SJCRH30 (cell line): ENCODE results near the gene HOXC6. TPM values are rescaled to one million over a fixed set of nuclear protein-coding genes. Genes with fewer than 3 reads are reported as not detected.

ENCODE experiments used
- DNase-seq, 2 experiments: peaks; one replicate each; pipeline ENCODE4 v3.0.0-alpha.2; 2015 to 2020
- H3K27ac ChIP-seq: fragments of 250-450 bp; sonication (Bioruptor Pico); 2 replicates; pipeline ENCODE4 v1.5.1; 2020; ENCODE audit warnings: mild to moderate bottlenecking, moderate library complexity
- H3K27me3 ChIP-seq: fragments of 250-450 bp; sonication (Bioruptor Pico); 2 replicates; pipeline ENCODE4 v1.5.1; 2020; ENCODE audit warnings: mild to moderate bottlenecking, moderate library complexity
- H3K36me3 ChIP-seq: fragments of 250-450 bp; sonication (Bioruptor Pico); 2 replicates; pipeline ENCODE4 v1.5.1; 2020; ENCODE audit warnings: mild to moderate bottlenecking, moderate library complexity
- H3K4me1 ChIP-seq: fragments of 250-450 bp; sonication (Bioruptor Pico); 2 replicates; pipeline ENCODE4 v1.5.1; 2020; ENCODE audit warnings: mild to moderate bottlenecking, moderate library complexity
- H3K4me3 ChIP-seq: fragments of 250-450 bp; sonication (Bioruptor Pico); 2 replicates; pipeline ENCODE4 v1.5.1; 2020; ENCODE audit warnings: mild to moderate bottlenecking, moderate library complexity
- H3K9me3 ChIP-seq: fragments of 250-450 bp; sonication (Bioruptor Pico); replicated peaks from 2 replicates; pipeline ENCODE4 v1.5.1; 2020; ENCODE audit warnings: mild to moderate bottlenecking, moderate library complexity
- total RNA-seq: library from RNA; depleted of rRNA; stranded (reverse); fragments of >200 nt; shearing (Covaris generic); gene quantifications from 2 replicates; pipeline ENCODE4 v1.2.3, GENCODE V29; 2014

The HOXC6 gene
- total RNA-seq, 1 experiment from 2014 or later: 2.2 TPM

DNA sequence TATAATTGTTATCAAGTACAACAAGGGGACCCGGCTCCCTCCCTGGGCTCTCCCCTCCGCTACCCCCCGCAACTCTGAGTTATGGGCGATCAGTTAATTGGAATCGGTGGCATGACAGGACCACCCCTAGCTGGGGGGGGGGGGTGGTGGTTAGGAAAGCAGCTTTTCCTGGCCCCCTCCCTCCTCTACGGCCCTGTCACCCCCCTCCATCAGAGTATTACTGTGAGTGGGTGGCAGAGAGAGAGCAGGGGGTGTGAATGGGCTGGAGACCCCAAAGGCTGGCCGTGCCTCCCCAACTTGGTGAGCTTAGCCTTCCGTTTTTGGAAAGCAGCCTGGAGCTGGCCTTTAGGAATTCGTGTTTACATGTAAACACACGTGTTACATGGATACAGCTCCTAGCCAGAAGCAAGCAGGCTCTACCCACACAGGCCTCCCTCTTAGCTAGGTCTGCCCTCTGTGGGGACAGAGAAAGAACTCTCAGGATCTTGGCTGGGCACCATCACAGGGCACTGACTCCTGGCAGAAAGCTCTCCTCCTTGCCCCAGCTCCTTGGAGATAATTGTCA, 24.3 kb downstream of the HOXC6 start:
- DNase-seq: no peak
- H3K27me3 ChIP-seq: no peaks in the 10 kb centered on the region

GRCh38 chr12:54053003-54053750, 24.9 kb downstream of the HOXC6 start:
- Histone ChIP-seq H3K4me3 (peak overlapping the region; percentile 84), H3K4me1 (peaks cover 3% of the 10 kb centered on the region; the same call in 1 of the 2 replicates), H3K9me3 (no peaks in the 10 kb centered on the region), H3K27ac (peak overlapping the region; percentile 69), H3K36me3 (no peaks in the 10 kb centered on the region; the same call in 1 of the 2 replicates), H3K27me3 (no peaks in the 10 kb centered on the region)
- peak; percentile 54 to 62 for DNase-seq

More for the DNA sequence above, 24.3 kb downstream of the HOXC6 start:
- Histone ChIP-seq H3K36me3 (no peaks in the 10 kb centered on the region), H3K4me3 (peak overlapping the region; percentile 84), H3K4me1 (peaks cover 3% of the 10 kb centered on the region; the same call in 1 of the 2 replicates), H3K27ac (peak overlapping the region; percentile 69), H3K9me3 (no peaks in the 10 kb centered on the region)

GRCh38 chr12:54053751-54054741, 25.8 kb downstream of the HOXC6 start, which contains the start of gene HOXC4:
Gene HOXC4 (plus strand): TSS chr12:54053835. CDS start chr12:54053923, 88 bp downstream.
- peaks cover 3% of the 10 kb centered on the region; the same call in 1 of the 2 replicates for H3K4me1 ChIP-seq
- no peaks in the 10 kb centered on the region; the same call in 1 of the 2 replicates for H3K36me3 ChIP-seq
- H3K27me3 ChIP-seq: no peaks in the 10 kb centered on the region
- H3K27ac ChIP-seq: peak within 1 kb of the TSS; percentile 69
- peak; percentile 70 to 74 for DNase-seq
- no peaks in the 10 kb centered on the region for H3K9me3 ChIP-seq
- peak within 1 kb of the TSS; percentile 84 for H3K4me3 ChIP-seq

DNA sequence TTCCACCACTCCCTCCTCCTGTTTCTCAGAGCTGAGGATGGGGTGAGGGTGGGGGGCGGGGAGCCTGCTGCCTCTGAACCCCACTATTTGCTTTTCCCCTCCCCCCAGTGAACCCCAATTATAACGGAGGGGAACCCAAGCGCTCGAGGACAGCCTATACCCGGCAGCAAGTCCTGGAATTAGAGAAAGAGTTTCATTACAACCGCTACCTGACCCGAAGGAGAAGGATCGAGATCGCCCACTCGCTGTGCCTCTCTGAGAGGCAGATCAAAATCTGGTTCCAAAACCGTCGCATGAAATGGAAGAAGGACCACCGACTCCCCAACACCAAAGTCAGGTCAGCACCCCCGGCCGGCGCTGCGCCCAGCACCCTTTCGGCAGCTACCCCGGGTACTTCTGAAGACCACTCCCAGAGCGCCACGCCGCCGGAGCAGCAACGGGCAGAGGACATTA, 26.5 kb downstream of the HOXC6 start:
- H3K4me3 ChIP-seq: peak overlapping the region; percentile 84
- H3K27ac ChIP-seq: peak overlapping the region; percentile 69; the same call in 1 of the 2 replicates
- no peak for DNase-seq
- H3K9me3 ChIP-seq: no peaks in the 10 kb centered on the region
- no peaks in the 10 kb centered on the region; the same call in 1 of the 2 replicates for H3K36me3 ChIP-seq
- no peaks in the 10 kb centered on the region for H3K27me3 ChIP-seq
- peaks cover 3% of the 10 kb centered on the region; the same call in 1 of the 2 replicates for H3K4me1 ChIP-seq

DNA sequence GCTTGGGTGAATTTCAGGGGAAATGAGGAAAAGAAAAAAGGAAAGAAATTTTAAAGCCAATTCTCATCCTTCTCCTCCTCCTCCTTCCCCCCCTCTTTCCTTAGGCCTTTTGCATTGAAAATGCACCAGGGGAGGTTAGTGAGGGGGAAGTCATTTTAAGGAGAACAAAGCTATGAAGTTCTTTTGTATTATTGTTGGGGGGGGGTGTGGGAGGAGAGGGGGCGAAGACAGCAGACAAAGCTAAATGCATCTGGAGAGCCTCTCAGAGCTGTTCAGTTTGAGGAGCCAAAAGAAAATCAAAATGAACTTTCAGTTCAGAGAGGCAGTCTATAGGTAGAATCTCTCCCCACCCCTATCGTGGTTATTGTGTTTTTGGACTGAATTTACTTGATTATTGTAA, 27.3 kb downstream of the HOXC6 start:
- H3K27ac ChIP-seq: no peak overlapping the region
- H3K36me3 ChIP-seq: no peaks in the 10 kb centered on the region; the same call in 1 of the 2 replicates
- no peaks in the 10 kb centered on the region for H3K27me3 ChIP-seq
- no peaks in the 10 kb centered on the region for H3K9me3 ChIP-seq
- H3K4me3 ChIP-seq: no peak overlapping the region
- H3K4me1 ChIP-seq: peaks cover 3% of the 10 kb centered on the region; the same call in 1 of the 2 replicates
- no peak for DNase-seq

GRCh38 chr12:54056110-54056509, 27.9 kb downstream of the HOXC6 start:
- no peaks in the 10 kb centered on the region for H3K27me3 ChIP-seq
- peaks cover 3% of the 10 kb centered on the region; the same call in 1 of the 2 replicates for H3K4me1 ChIP-seq
- no peak overlapping the region for H3K4me3 ChIP-seq
- no peak for DNase-seq
- H3K27ac ChIP-seq: no peak overlapping the region
- no peaks in the 10 kb centered on the region for H3K9me3 ChIP-seq
- no peaks in the 10 kb centered on the region; the same call in 1 of the 2 replicates for H3K36me3 ChIP-seq

DNA sequence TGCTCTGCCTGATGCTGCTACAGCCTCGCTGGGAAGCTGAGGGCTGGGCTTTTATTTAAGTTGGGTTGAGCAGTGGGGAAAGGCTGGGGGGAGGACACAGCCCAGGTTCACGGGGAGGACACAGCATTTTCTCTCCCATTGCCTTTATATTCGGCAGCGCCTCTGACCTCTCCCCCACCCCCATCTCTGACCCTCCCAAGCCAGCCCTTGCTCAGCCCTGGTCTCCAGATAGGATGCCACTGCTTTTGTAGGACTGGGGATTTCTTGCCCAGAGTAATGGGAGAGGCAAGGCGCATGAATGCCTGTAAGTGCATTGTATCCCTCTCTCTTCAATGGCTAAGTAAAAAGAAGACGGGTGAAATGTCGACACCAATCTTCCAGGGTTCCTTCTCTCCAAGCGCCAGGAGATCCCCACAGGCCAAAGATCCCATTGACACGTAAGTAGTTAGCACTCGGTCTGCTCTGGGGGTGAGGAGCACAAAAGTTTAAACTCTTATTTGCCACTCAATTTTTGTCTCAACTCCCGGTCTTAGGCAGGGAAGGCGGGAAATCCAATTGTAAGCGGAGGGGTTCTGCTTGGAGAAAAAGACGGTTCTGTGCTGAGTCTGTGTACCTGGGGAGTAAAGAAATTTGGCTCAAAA, 30.0 kb downstream of the HOXC6 start:
- Histone ChIP-seq H3K9me3 (no peaks in the 10 kb centered on the region), H3K27me3 (no peaks in the 10 kb centered on the region), H3K4me1 (no peaks in the 10 kb centered on the region), H3K27ac (no peak overlapping the region), H3K36me3 (no peaks in the 10 kb centered on the region; the same call in 1 of the 2 replicates), H3K4me3 (no peak overlapping the region)
- DNase-seq: no peak

GRCh38 chr12:54059668-54060067, 31.4 kb downstream of the HOXC6 start:
- H3K36me3 ChIP-seq: no peaks in the 10 kb centered on the region; the same call in 1 of the 2 replicates
- no peak overlapping the region for H3K27ac ChIP-seq
- H3K27me3 ChIP-seq: no peaks in the 10 kb centered on the region
- H3K4me3 ChIP-seq: no peak overlapping the region
- no peak for DNase-seq
- H3K9me3 ChIP-seq: no peaks in the 10 kb centered on the region
- H3K4me1 ChIP-seq: no peaks in the 10 kb centered on the region

- H3K27ac ChIP-seq: no peak overlapping the region
- no peak overlapping the region for H3K4me3 ChIP-seq
- no peaks in the 10 kb centered on the region for H3K4me1 ChIP-seq
- H3K9me3 ChIP-seq: no peaks in the 10 kb centered on the region
- H3K36me3 ChIP-seq: no peaks in the 10 kb centered on the region; the same call in 1 of the 2 replicates
- no peak for DNase-seq
- no peaks in the 10 kb centered on the region for H3K27me3 ChIP-seq
Measured at GRCh38 chr12:54060174-54060974, 32.1 kb downstream of the HOXC6 start.

DNA sequence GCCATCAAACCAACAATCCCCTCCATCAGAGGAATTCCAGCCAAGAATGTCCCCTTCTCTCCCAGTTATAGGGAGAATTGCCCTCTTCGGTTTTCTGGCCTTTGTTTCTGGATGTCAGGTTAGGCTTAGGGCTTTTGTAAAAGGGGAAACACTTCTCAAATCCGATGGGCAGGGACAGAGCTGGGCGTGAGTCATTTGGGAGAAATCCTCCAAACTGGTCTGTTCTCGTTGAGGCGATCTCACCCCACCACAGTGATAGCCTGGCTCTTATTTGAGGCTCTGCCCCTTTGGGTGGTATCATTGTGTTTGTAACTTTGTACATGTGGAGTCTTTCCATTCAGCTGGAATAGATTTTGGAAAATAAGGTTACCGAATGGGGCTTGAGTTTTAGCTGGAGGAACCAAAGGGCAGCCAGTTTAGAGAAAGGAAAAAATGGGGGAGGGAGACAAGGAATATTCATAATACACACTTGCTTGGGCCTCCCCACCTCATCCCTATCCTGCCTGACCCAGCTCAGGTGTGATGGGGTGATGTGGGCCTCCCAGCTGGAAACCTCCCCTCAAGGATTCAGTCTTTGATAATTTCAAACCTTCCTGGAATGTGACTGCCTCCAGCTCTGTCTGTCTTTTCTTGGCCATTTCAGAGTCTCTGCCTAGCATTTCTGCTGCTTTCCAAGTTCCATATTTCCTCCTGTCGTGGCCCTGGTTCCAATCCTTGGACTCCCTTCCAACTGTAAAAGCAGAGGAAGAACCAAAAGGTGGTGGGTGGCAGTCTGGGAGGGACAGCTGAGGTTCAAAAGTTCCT, 32.9 kb downstream of the HOXC6 start:
- Histone ChIP-seq H3K36me3 (no peaks in the 10 kb centered on the region; the same call in 1 of the 2 replicates), H3K27ac (no peak overlapping the region), H3K4me3 (no peak overlapping the region), H3K9me3 (no peaks in the 10 kb centered on the region), H3K4me1 (no peaks in the 10 kb centered on the region), H3K27me3 (no peaks in the 10 kb centered on the region)
- DNase-seq: no peak

DNA sequence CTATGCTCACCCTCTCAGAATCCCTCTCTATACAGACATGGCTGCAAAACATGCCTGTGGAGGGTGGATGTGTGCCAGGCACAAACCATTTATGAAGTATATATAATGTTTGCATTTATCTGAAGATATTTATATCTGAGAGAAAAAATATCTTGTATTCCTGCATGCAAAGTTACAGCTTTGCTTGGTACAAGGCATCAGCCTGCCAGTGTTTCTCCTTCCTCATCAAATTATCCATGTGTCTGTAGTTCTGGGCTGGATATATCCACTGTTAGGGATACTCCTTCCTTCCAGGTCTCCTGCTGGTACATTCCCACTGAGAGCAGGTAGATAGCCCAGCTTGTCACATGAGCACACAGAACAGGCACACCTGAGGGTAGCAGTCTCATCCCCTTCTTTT, 37.4 kb downstream of the HOXC6 start:
- Histone ChIP-seq H3K4me3 (no peak overlapping the region), H3K9me3 (no peaks in the 10 kb centered on the region), H3K27ac (no peak overlapping the region), H3K4me1 (no peaks in the 10 kb centered on the region), H3K36me3 (no peaks in the 10 kb centered on the region), H3K27me3 (no peaks in the 10 kb centered on the region)
- no peak for DNase-seq

- Histone ChIP-seq H3K27me3 (no peaks in the 10 kb centered on the region), H3K9me3 (no peaks in the 10 kb centered on the region), H3K4me1 (no peaks in the 10 kb centered on the region), H3K4me3 (no peak overlapping the region), H3K36me3 (no peaks in the 10 kb centered on the region), H3K27ac (no peak overlapping the region)
- DNase-seq: no peak
Measured at GRCh38 chr12:54066408-54066807, 38.2 kb downstream of the HOXC6 start.
